Duodenal mucosa (tissue), 2 donors: ENCODE results near the gene NLGN2.

ENCODE experiments used
- H3K27ac ChIP-seq: one replicate; pipeline ENCODE4 v1.7.0; 2013; ENCODE audit warnings: low read depth, low read length
- H3K27me3 ChIP-seq, 2 donors: one replicate each; pipeline ENCODE4 v1.7.0; 2013; ENCODE audit warnings: low read length in 2 of 2, control low read depth in 1 of 2; ENCODE audit not compliant: insufficient read depth in 2 of 2, control insufficient read depth in 1 of 2
- H3K36me3 ChIP-seq, 2 donors: one replicate each; pipeline ENCODE4 v1.7.0; 2013; ENCODE audit warnings: low read length in 2 of 2, control low read depth in 1 of 2; ENCODE audit not compliant: insufficient read depth in 2 of 2, control insufficient read depth in 1 of 2
- H3K4me1 ChIP-seq, 2 donors: one replicate each; pipeline ENCODE4 v1.7.0; 2013; ENCODE audit warnings: low read length in 2 of 2, control low read depth in 1 of 2; ENCODE audit not compliant: insufficient read depth in 2 of 2, control insufficient read depth in 1 of 2
- H3K4me3 ChIP-seq, 2 donors: one replicate each; pipeline ENCODE4 v1.7.0; 2013; ENCODE audit warnings: low read length in 2 of 2, low read depth in 1 of 2
- H3K9ac ChIP-seq, 2 donors: one replicate each; pipeline ENCODE4 v1.7.0; 2013; ENCODE audit warnings: low read length in 2 of 2, low read depth in 1 of 2
- H3K9me3 ChIP-seq, 2 donors: one replicate each; pipeline ENCODE4 v1.7.0; 2013; ENCODE audit warnings: low read length in 2 of 2, control low read depth in 1 of 2; ENCODE audit not compliant: control insufficient read depth in 1 of 2

Gene NLGN2

DNA sequence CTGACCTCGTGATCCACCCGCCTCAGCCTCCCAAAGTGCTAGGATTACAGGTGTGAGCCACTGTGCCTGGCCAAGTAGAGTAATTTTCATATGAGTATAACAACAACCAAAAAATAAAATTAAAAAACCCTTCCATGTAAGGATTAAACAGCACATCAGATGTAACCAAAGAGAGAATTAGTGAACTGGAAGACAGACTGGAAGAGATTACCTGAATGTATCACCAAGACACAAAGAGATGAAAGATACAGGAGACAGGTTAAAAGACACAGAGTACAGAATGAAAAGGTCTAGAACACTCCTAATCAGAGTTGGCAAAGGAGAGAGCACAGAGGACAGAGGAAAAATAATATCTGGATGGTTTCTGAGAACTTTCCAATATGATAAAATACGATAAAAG, 28.5 kb upstream of the NLGN2 start:
- H3K27me3 ChIP-seq = peaks cover 0 to 10% of the 10 kb centered on the region in 2 donors
- no peak overlapping the region for H3K27ac ChIP-seq
- H3K4me1 ChIP-seq = peaks cover 9 to 27% of the 10 kb centered on the region in 2 donors
- no peaks in the 10 kb centered on the region for H3K9me3 ChIP-seq
- no peaks in the 10 kb centered on the region for H3K36me3 ChIP-seq
- no peak overlapping the region for H3K4me3 ChIP-seq
- H3K9ac ChIP-seq = no peak overlapping the region

GRCh38 chr17:7380321-7380720, 27.3 kb upstream of the NLGN2 start:
- Histone ChIP-seq H3K27ac (no peak overlapping the region), H3K9ac (peak overlapping the region; percentile 74 to 76), H3K36me3 (peaks cover 2 to 5% of the 10 kb centered on the region in 2 donors), H3K27me3 (peaks cover 0 to 10% of the 10 kb centered on the region in 2 donors), H3K9me3 (no peaks in the 10 kb centered on the region), H3K4me1 (peaks cover 9 to 30% of the 10 kb centered on the region in 2 donors), H3K4me3 (peak overlapping the region; percentile 68 to 75)

DNA sequence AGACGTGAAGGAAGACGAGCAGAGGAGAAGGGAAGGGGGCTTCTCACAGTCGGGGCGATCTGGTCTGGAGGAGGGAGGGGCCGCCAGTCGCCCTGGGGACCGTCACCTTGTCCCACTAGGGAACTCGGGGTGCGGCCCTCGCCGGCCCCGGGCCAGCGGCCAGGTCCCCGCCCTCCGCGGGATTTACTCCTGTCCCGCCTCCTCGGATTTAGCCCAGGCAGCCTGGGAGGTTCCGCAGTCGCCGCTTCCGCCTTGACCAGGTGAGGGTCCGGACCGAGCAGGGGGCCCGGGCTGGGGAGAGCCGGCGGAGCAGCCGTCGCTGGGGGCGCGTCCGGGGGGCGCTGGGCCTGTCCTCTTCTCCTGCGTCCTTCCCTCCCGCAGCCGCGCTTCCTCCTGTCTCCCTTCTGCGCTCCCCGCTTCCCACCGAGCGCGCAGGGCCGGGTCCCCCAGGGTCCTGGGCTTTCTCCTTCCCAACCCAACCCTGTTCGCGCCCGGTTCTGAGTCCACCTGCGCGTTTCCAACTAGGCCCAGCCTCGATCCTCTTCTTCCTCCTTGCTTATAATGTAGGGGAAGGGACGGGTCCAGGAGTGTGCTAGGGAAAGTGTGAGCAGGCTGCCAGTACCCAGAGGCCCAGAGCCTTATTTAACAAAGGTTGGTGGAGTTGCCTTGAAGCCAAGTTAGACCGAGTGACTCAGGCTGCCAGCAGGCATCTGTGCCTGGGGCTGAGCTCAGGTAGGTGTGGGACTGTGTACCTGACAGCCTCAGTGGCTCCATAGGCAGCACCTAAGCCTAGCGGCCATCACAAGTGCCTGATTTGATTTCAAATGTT, 26.6 kb upstream of the NLGN2 start, which contains the start of gene TNK1:
Gene TNK1 (plus strand): TSS at position 235 of the 829 bp plus-strand sequence. CDS start 1,838 bp downstream, outside the sequence.
- Histone ChIP-seq H3K4me1 (peaks cover 9 to 30% of the 10 kb centered on the region in 2 donors), H3K36me3 (peaks cover 2 to 8% of the 10 kb centered on the region in 2 donors), H3K9ac (peak within 1 kb of the TSS; percentile 74 to 76), H3K27ac (no peak within 1 kb of the TSS), H3K9me3 (no peaks in the 10 kb centered on the region), H3K4me3 (peak within 1 kb of the TSS; percentile 68 to 75), H3K27me3 (peaks cover 0 to 10% of the 10 kb centered on the region in 2 donors)

- Histone ChIP-seq H3K9me3 (no peaks in the 10 kb centered on the region), H3K27ac (no peak overlapping the region), H3K9ac (no peak overlapping the region), H3K27me3 (peaks cover 0 to 10% of the 10 kb centered on the region in 2 donors), H3K36me3 (peaks cover 2 to 15% of the 10 kb centered on the region in 2 donors), H3K4me1 (peaks cover 9 to 30% of the 10 kb centered on the region in 2 donors), H3K4me3 (no peak overlapping the region)
Measured at GRCh38 chr17:7382901-7383300, 24.7 kb upstream of the NLGN2 start.

DNA sequence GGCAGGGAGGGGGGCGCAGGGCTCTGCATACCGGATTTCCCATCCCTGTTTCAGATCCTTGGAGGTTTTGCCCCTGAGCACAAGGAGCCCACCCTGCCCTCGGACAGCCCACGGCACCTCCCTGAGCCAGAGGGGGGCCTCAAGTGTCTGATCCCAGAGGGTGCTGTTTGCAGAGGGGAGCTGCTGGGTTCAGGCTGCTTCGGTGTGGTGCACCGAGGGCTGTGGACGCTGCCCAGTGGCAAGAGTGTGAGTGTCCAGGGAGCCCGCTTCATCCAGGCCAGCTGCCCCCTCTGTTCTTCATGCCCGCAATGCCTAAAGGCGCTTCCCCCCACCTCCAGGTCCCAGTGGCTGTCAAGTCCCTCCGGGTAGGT, 24.3 kb upstream of the NLGN2 start:
- H3K36me3 ChIP-seq = peaks cover 2 to 20% of the 10 kb centered on the region in 2 donors
- H3K27me3 ChIP-seq = peaks cover 0 to 10% of the 10 kb centered on the region in 2 donors
- H3K27ac ChIP-seq = no peak overlapping the region
- peak overlapping the region in 1 of 2 donors; percentile 25 for H3K9ac ChIP-seq
- H3K4me3 ChIP-seq = peak overlapping the region; percentile 52 to 59
- peaks cover 9 to 30% of the 10 kb centered on the region in 2 donors for H3K4me1 ChIP-seq
- no peaks in the 10 kb centered on the region for H3K9me3 ChIP-seq

DNA sequence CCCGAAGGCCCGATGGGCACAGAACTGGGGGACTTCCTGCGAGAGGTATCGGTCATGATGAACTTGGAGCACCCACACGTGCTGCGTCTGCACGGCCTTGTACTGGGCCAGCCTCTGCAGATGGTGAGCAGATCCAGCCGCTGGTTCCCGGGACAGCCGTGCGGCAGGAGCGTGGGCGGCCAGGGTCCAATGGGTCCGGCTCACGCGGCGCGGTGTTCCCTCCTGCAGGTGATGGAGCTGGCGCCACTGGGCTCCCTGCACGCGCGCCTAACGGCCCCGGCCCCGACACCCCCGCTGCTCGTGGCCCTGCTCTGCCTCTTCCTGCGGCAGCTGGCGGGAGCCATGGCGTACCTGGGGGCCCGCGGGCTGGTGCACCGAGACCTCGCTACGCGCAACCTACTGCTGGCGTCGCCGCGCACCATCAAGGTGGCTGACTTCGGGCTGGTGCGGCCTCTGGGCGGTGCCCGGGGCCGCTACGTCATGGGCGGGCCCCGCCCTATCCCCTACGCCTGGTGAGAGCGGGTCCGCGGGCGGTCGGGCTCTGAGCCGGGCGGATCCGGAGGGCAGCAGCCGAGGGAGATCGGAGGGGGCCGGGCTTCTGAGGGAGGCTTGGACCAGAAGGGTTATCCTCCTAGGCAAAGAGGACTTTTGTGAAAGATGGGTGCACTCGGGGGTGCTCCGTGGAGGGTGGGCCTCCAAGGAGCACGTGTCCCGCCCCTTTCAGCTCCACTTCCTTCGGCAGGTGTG, 23.7 kb upstream of the NLGN2 start:
- no peak overlapping the region for H3K27ac ChIP-seq
- peaks cover 3 to 24% of the 10 kb centered on the region in 2 donors for H3K36me3 ChIP-seq
- no peaks in the 10 kb centered on the region for H3K9me3 ChIP-seq
- H3K27me3 ChIP-seq = peaks cover 0 to 10% of the 10 kb centered on the region in 2 donors
- H3K9ac ChIP-seq = peak overlapping the region in 1 of 2 donors; percentile 25
- peak overlapping the region; percentile 52 to 59 for H3K4me3 ChIP-seq
- H3K4me1 ChIP-seq = peaks cover 9 to 30% of the 10 kb centered on the region in 2 donors

- Histone ChIP-seq H3K4me1 (peaks cover 9 to 30% of the 10 kb centered on the region in 2 donors), H3K27ac (no peak overlapping the region), H3K9ac (no peak overlapping the region), H3K9me3 (no peaks in the 10 kb centered on the region), H3K4me3 (peak overlapping the region; percentile 52 to 59), H3K36me3 (peaks cover 8 to 31% of the 10 kb centered on the region in 2 donors), H3K27me3 (peaks cover 0 to 10% of the 10 kb centered on the region in 2 donors)
Measured at GRCh38 chr17:7384489-7385081, 23.1 kb upstream of the NLGN2 start.

- Histone ChIP-seq H3K9me3 (no peaks in the 10 kb centered on the region), H3K4me1 (peaks cover 6 to 12% of the 10 kb centered on the region in 2 donors), H3K9ac (no peak overlapping the region), H3K36me3 (peaks cover 8 to 37% of the 10 kb centered on the region in 2 donors), H3K27me3 (no peaks in the 10 kb centered on the region), H3K4me3 (no peak overlapping the region), H3K27ac (no peak overlapping the region)
Measured at GRCh38 chr17:7388856-7389255, 18.8 kb upstream of the NLGN2 start.

GRCh38 chr17:7389924-7390910, 17.4 kb upstream of the NLGN2 start:
- Histone ChIP-seq H3K4me3 (no peak overlapping the region), H3K4me1 (peaks cover 10 to 14% of the 10 kb centered on the region in 2 donors), H3K9ac (no peak overlapping the region), H3K36me3 (peaks cover 5 to 32% of the 10 kb centered on the region in 2 donors), H3K27me3 (no peaks in the 10 kb centered on the region), H3K9me3 (no peaks in the 10 kb centered on the region), H3K27ac (no peak overlapping the region)
